Measurements from ENCODE around the gene UMODL1.

DNA sequence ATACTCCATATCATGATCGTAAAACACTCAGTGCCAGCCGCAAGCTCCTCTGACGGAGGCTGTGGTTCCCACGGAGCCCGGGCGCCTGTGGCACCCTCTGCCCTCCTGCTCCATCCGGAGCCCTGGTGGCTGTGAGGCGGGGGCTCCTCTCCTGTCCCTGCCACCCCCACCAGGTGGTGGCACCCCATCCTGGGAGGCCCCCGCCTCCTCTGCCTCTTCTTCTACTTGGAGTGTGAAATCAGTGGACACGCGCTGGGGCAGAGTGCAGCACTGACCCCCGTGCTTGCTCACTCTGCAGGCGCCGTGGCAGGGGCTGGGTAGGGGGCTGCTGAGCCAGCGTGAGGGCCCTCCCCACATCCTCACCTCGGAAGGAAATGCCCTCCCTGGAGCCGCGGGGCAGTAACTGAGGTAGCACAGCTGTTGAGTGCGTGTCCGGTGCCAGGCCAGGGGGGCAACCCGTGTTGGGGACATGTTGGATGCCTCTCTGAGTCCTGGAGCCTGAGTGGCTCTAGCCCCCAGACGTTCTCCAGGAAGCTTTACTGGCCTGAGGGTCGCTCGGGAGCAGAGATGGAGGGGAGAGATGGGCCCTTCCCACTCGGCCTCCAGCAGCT, 89.1 kb downstream of the UMODL1 start:
- TF ChIP-seq GATA3 (IDR thresholded peaks at IDR 0.05; ENCODE audit: low read depth, low read length), result no peak
- TF ChIP-seq GATA2 (IDR thresholded peaks at IDR 0.05; ENCODE audit: low read depth, low read length), result no peak

Data from SH-SY5Y (cell line).